IMR-90 (cell line): ENCODE measurements around the gene GSN. TPM values are rescaled to one million over a fixed set of nuclear protein-coding genes. Genes with fewer than 3 reads are reported as not detected.

Source experiments
- ATAC-seq: fragments of 200-7000 bp; cut with Tn5 transposase; 2 replicates; pipeline ENCODE4 v1.9.1; 2020; ENCODE audit warnings: low read depth, mild to moderate bottlenecking, moderate library complexity
- BruUV-seq: library from RNA; stranded (reverse); fragments of 400-500 nt; replicated peaks from 2 replicates; lab custom pipeline; 2021; lab: Mats Ljungman, UMichigan
- CTCF ChIA-PET: fragments of 300-600 bp; formaldehyde crosslinking; extraction: SDS; loops from one replicate; lab custom pipeline; 2021; ENCODE audit warnings: antibody characterized with exemption; lab: Yijun Ruan, JAX
- POLR2A ChIA-PET: fragments of 300-600 bp; sonication (Branson Sonifier 250); formaldehyde crosslinking; loops from one replicate; lab custom pipeline; 2022; ENCODE audit warnings: antibody characterized with exemption; ENCODE audit not compliant: unreplicated experiment; lab: Charles Lee
- DNase-seq: peaks from one replicate; pipeline ENCODE4 v3.0.0; 2013
- H2AFZ ChIP-seq: replicated peaks from 2 replicates; pipeline ENCODE3; 2013; ENCODE audit warnings: low read length, mild to moderate bottlenecking; ENCODE audit not compliant: poor library complexity
- H2AK5ac ChIP-seq: 2 replicates; pipeline ENCODE4 v1.6.1; 2013; ENCODE audit warnings: low read depth, low read length, inconsistent platforms
- H2AK9ac ChIP-seq: replicated peaks from 2 replicates; pipeline ENCODE3; 2013; ENCODE audit warnings: mild to moderate bottlenecking, low read depth, low read length, moderate library complexity; ENCODE audit not compliant: poor library complexity
- H2BK120ac ChIP-seq: 2 replicates; pipeline ENCODE4 v1.6.1; 2013; ENCODE audit warnings: low read depth, low read length, inconsistent platforms
- H2BK15ac ChIP-seq: 3 replicates; pipeline ENCODE4 v1.6.1; 2013; ENCODE audit warnings: low read depth, low read length, inconsistent platforms
- H2BK20ac ChIP-seq: 2 replicates; pipeline ENCODE4 v1.6.1; 2013; ENCODE audit warnings: low read depth, mild to moderate bottlenecking, inconsistent platforms, low read length, moderate library complexity
- H2BK5ac ChIP-seq: 2 replicates; pipeline ENCODE4 v1.6.1; 2013; ENCODE audit warnings: mild to moderate bottlenecking, low read depth, low read length, inconsistent platforms; ENCODE audit not compliant: poor library complexity, severe bottlenecking
- H3K14ac ChIP-seq: replicated peaks from 2 replicates; pipeline ENCODE4 v1.6.1; 2013; ENCODE audit warnings: low read depth, low read length, inconsistent platforms
- H3K18ac ChIP-seq: 2 replicates; pipeline ENCODE4 v1.6.1; 2013; ENCODE audit warnings: low read depth, low read length, control low read depth
- H3K23ac ChIP-seq: 2 replicates; pipeline ENCODE4 v1.6.1; 2013; ENCODE audit warnings: low read depth, low read length, inconsistent platforms
- H3K27ac ChIP-seq: 2 replicates; pipeline ENCODE4 v1.5.1; 2013; ENCODE audit warnings: mild to moderate bottlenecking, control low read depth, low read length; ENCODE audit not compliant: insufficient read depth
- H3K27me3 ChIP-seq: 2 replicates; pipeline ENCODE4 v1.6.1; 2013; ENCODE audit warnings: low read length; ENCODE audit not compliant: control insufficient read depth, insufficient read depth
- H3K36me3 ChIP-seq: 2 replicates; pipeline ENCODE4 v1.6.1; 2013; ENCODE audit warnings: low read length, mixed read lengths; ENCODE audit not compliant: control insufficient read depth, insufficient read depth
- H3K4ac ChIP-seq: 2 replicates; pipeline ENCODE4 v1.6.1; 2013; ENCODE audit warnings: low read depth, low read length, inconsistent platforms
- H3K4me1 ChIP-seq: 2 replicates; pipeline ENCODE4 v1.6.1; 2013; ENCODE audit warnings: low read length, mixed read lengths; ENCODE audit not compliant: control insufficient read depth, insufficient read depth
- H3K4me2 ChIP-seq: 2 replicates; pipeline ENCODE4 v1.6.1; 2013; ENCODE audit warnings: low read depth, mild to moderate bottlenecking, control low read depth, low read length, moderate library complexity
- H3K4me3 ChIP-seq: 2 replicates; pipeline ENCODE4 v1.5.1; 2013; ENCODE audit warnings: low read depth, mild to moderate bottlenecking, control low read depth, low read length, moderate library complexity; ENCODE audit not compliant: insufficient read depth
- H3K56ac ChIP-seq: 2 replicates; pipeline ENCODE4 v1.6.1; 2013; ENCODE audit warnings: low read length, inconsistent platforms; ENCODE audit not compliant: insufficient read depth; ENCODE audit errors: extremely low read depth
- H3K79me1 ChIP-seq, 2 experiments: 2 replicates each; pipeline ENCODE4 v1.6.1; 2013; ENCODE audit warnings: low read length in 2 of 2, inconsistent platforms in 1 of 2, low read depth in 1 of 2
- H3K9ac ChIP-seq: 2 replicates; pipeline ENCODE4 v1.6.1; 2013; ENCODE audit warnings: low read depth, low read length, control low read depth
- H3K9me1 ChIP-seq: 2 replicates; pipeline ENCODE4 v1.6.1; 2013; ENCODE audit warnings: low read length, inconsistent platforms; ENCODE audit not compliant: insufficient read depth
- H3K9me3 ChIP-seq: 2 replicates; pipeline ENCODE4 v1.6.1; 2013; ENCODE audit warnings: low read length; ENCODE audit not compliant: control insufficient read depth, insufficient read depth
- H4K20me1 ChIP-seq: 2 replicates; pipeline ENCODE4 v1.6.1; 2013; ENCODE audit warnings: low read length, inconsistent platforms; ENCODE audit not compliant: insufficient read depth
- H4K5ac ChIP-seq: 2 replicates; pipeline ENCODE4 v1.6.1; 2013; ENCODE audit warnings: mild to moderate bottlenecking, low read depth, low read length, control low read depth
- H4K8ac ChIP-seq, 2 experiments: 2 replicates each; pipeline ENCODE4 v1.6.1; 2013; ENCODE audit warnings: low read depth in 2 of 2, low read length in 2 of 2, control low read depth in 1 of 2, inconsistent platforms in 1 of 2
- H4K91ac ChIP-seq: 2 replicates; pipeline ENCODE4 v1.6.1; 2013; ENCODE audit warnings: low read depth, low read length, inconsistent platforms; ENCODE audit not compliant: insufficient read depth
- BHLHE40 ChIP-seq: fragments of 150-350 bp; IDR thresholded peaks from 2 replicates; pipeline ENCODE4 v1.6.1; 2016; ENCODE audit warnings: mild to moderate bottlenecking, low read depth, low read length
- CHD1 ChIP-seq: IDR thresholded peaks from 2 replicates; pipeline ENCODE4 v1.6.1; 2012; ENCODE audit warnings: low read depth, low read length, improper control_type of control experiment
- MAFK ChIP-seq: IDR thresholded peaks from 2 replicates; pipeline ENCODE4 v1.6.1; 2012; ENCODE audit warnings: low read depth, low read length, improper control_type of control experiment
- MXI1 ChIP-seq: IDR thresholded peaks from 2 replicates; pipeline ENCODE4 v1.6.1; 2012; ENCODE audit warnings: low read depth, mild to moderate bottlenecking, low read length, moderate library complexity, borderline replicate concordance
- POLR2A ChIP-seq: IDR thresholded peaks from 2 replicates; pipeline ENCODE4 v1.6.1; 2012; ENCODE audit warnings: mild to moderate bottlenecking, low read depth, low read length
- RCOR1 ChIP-seq: IDR thresholded peaks from 2 replicates; pipeline ENCODE4 v1.6.1; 2012; ENCODE audit warnings: mild to moderate bottlenecking, low read length, improper control_type of control experiment; ENCODE audit not compliant: insufficient replicate concordance
- RFX5 ChIP-seq: IDR thresholded peaks from 2 replicates; pipeline ENCODE4 v1.8.0; 2012; ENCODE audit warnings: low read depth, mild to moderate bottlenecking, low read length, moderate library complexity
- SMC3 ChIP-seq: fragments of 150-350 bp; IDR thresholded peaks from 2 replicates; pipeline ENCODE4 v1.6.1; 2016; ENCODE audit warnings: low read depth, mild to moderate bottlenecking, antibody characterized with exemption, low read length, moderate library complexity
- WGBS, 2 experiments: methylation state at CpG; one replicate each; pipeline versions ENCODE4 v1.1.5 to v1.1.7; 2013; ENCODE audit warnings: missing lambda C conversion rate in 2 of 2; ENCODE audit not compliant: insufficient read length in 1 of 2; ENCODE audit errors: extremely low coverage in 2 of 2; 5-methylcytosine and 5-hydroxymethylcytosine counted together
- dilution Hi-C: fragments of 300-500 bp; cut with HindIII; formaldehyde crosslinking; loops from one replicate; pipeline ENCODE4 v1.14.3; 2018; ENCODE audit warnings: low sequenced_read_pairs; ENCODE audit not compliant: unreplicated experiment
- in situ Hi-C: fragments of 300-500 bp; cut with MboI; formaldehyde crosslinking; loops from 3 replicates; pipeline ENCODE4 v1.14.3; 2019; ENCODE audit warnings: low sequenced_read_pairs, inconsistent platforms, mixed read lengths
- intact Hi-C: fragments of 100-400 bp; cut with micrococcal nuclease; formaldehyde crosslinking; loops from 2 replicates; pipeline ENCODE4 v1.10.0; 2022
- polyA plus RNA-seq, 3 experiments: library from polyadenylated mRNA; depleted of rRNA; stranded (reverse); fragments of >200 nt; gene quantifications; 2 replicates each; pipeline ENCODE4 v1.2.3, GENCODE V29; 2012; ENCODE audit warnings: low replicate concordance in 1 of 3
- total RNA-seq: library from RNA; depleted of rRNA; stranded (reverse); fragments of >200 nt; gene quantifications from 2 replicates; pipeline ENCODE4 v1.2.3, GENCODE V29; 2012
- TF ChIP-seq, protein P1 (sequence below): conservative IDR thresholded peaks from 2 replicates; pipeline ENCODE4 v1.5.1; 2012; ENCODE audit warnings: mild to moderate bottlenecking, low read depth, low read length, improper control_type of control experiment
- TF ChIP-seq, protein P2 (sequence below): fragments of 150-350 bp; IDR thresholded peaks from 2 replicates; pipeline ENCODE4 v1.6.1; 2016; ENCODE audit warnings: low read depth, mild to moderate bottlenecking, low read length, moderate library complexity, borderline replicate concordance
- TF ChIP-seq, protein P3 (sequence below): fragments of 150-350 bp; IDR thresholded peaks from 2 replicates; pipeline ENCODE4 v1.6.1; 2017; ENCODE audit warnings: mild to moderate bottlenecking, antibody characterized with exemption, low read length, low read depth

GSN gene
- total and polyA plus RNA-seq, 2 of the 4 experiments (the other 2 are of a cell fraction): 495 to 547 TPM

- no peak overlapping the region for H2BK20ac ChIP-seq
- POLR2A ChIA-PET: no interaction called here
- peaks cover 9% of the 10 kb centered on the region for H3K4me1 ChIP-seq
- H3K14ac ChIP-seq: no peak overlapping the region
- no peak overlapping the region for H3K4me2 ChIP-seq
- peaks cover 4% of the 10 kb centered on the region; the same call in 1 of the 2 replicates for H3K9me1 ChIP-seq
- BruUV-seq: no TSS peak
- no peak overlapping the region for H4K8ac ChIP-seq
- H4K5ac ChIP-seq: no peak overlapping the region
- no peak overlapping the region for H2AK5ac ChIP-seq
- no peak overlapping the region for H3K18ac ChIP-seq
- TF ChIP-seq BHLHE40 (no peak), POLR2A (no peak), MXI1 (no peak), RCOR1 (no peak), RFX5 (no peak), MAFK (no peak), CHD1 (no peak), SMC3 (no peak)
- TF ChIP-seq, protein P1, sequence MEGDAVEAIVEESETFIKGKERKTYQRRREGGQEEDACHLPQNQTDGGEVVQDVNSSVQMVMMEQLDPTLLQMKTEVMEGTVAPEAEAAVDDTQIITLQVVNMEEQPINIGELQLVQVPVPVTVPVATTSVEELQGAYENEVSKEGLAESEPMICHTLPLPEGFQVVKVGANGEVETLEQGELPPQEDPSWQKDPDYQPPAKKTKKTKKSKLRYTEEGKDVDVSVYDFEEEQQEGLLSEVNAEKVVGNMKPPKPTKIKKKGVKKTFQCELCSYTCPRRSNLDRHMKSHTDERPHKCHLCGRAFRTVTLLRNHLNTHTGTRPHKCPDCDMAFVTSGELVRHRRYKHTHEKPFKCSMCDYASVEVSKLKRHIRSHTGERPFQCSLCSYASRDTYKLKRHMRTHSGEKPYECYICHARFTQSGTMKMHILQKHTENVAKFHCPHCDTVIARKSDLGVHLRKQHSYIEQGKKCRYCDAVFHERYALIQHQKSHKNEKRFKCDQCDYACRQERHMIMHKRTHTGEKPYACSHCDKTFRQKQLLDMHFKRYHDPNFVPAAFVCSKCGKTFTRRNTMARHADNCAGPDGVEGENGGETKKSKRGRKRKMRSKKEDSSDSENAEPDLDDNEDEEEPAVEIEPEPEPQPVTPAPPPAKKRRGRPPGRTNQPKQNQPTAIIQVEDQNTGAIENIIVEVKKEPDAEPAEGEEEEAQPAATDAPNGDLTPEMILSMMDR: no peak
- TF ChIP-seq, protein P2, sequence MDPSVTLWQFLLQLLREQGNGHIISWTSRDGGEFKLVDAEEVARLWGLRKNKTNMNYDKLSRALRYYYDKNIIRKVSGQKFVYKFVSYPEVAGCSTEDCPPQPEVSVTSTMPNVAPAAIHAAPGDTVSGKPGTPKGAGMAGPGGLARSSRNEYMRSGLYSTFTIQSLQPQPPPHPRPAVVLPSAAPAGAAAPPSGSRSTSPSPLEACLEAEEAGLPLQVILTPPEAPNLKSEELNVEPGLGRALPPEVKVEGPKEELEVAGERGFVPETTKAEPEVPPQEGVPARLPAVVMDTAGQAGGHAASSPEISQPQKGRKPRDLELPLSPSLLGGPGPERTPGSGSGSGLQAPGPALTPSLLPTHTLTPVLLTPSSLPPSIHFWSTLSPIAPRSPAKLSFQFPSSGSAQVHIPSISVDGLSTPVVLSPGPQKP: no peak
- TF ChIP-seq, protein P3, sequence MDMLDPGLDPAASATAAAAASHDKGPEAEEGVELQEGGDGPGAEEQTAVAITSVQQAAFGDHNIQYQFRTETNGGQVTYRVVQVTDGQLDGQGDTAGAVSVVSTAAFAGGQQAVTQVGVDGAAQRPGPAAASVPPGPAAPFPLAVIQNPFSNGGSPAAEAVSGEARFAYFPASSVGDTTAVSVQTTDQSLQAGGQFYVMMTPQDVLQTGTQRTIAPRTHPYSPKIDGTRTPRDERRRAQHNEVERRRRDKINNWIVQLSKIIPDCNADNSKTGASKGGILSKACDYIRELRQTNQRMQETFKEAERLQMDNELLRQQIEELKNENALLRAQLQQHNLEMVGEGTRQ: no peak
- in situ Hi-C loops (no loop called here), dilution Hi-C loops (no loop called here), intact Hi-C loops (no loop called here)
- CTCF ChIA-PET: interaction anchor here (1.4 kb wide), 1 partner anchor 15 kb away, joined by 3 read pairs; no protein-coding TSS in a partner anchor
- no peak overlapping the region for H3K4me3 ChIP-seq
- no peak overlapping the region for H3K4ac ChIP-seq
- H4K20me1 ChIP-seq: no peaks in the 10 kb centered on the region
- no peak overlapping the region for H2AFZ ChIP-seq
- ATAC-seq (no peak), DNase-seq (no peak)
- no peaks in the 10 kb centered on the region for H3K36me3 ChIP-seq
- H3K23ac ChIP-seq: no peak overlapping the region
- H3K9me3 ChIP-seq: no peaks in the 10 kb centered on the region
- H3K79me1 ChIP-seq: no peaks in the 10 kb centered on the region
- no peak overlapping the region for H3K27ac ChIP-seq
- no peak overlapping the region for H2BK15ac ChIP-seq
- H3K9ac ChIP-seq: no peak overlapping the region
- H3K27me3 ChIP-seq: no peaks in the 10 kb centered on the region
- H4K91ac ChIP-seq: no peak overlapping the region
- no peak overlapping the region for H2AK9ac ChIP-seq
- no peak overlapping the region for H2BK5ac ChIP-seq
- WGBS, 2 experiments: no CpG with 5 or more reads among the region's 4 CpGs
- H3K56ac ChIP-seq: no peak overlapping the region
- H2BK120ac ChIP-seq: no peak overlapping the region
Observed at GRCh38 chr9:121259498-121259897, 8.5 kb upstream of the GSN start.
